Transverse colon (tissue), 4 donors: ENCODE results near the gene TOMM22. TPM values are rescaled to one million over a fixed set of nuclear protein-coding genes. Genes with fewer than 3 reads are reported as not detected.

ENCODE experiments used
- total RNA-seq, 4 donors: library from RNA; depleted of rRNA; stranded (reverse); fragments of >200 nt; gene quantifications; one replicate each; pipeline ENCODE4 v1.1.0, GENCODE V29; 2016

Gene TOMM22
- total RNA-seq, 4 donors from 2014 or later: 19.1 to 48.3 (median 32.9) TPM

Other genes starting within 250 kb of the TOMM22 start
- gene KCNJ4, start 226.8 kb upstream of the TOMM22 start, total RNA-seq: not detected
- 10 to 100 TPM in 1 of 4 donors, 1 to 10 TPM in 2, not detected in 1; 5.6 to 12.5 (median 8.7) TPM for gene KDELR3, start 213.9 kb upstream of the TOMM22 start, total RNA-seq
- gene DDX17, start 175.6 kb upstream of the TOMM22 start, total RNA-seq: 1,000 to 10,000 TPM in 1 of 4 donors, 100 to 1,000 TPM in 3; 506 to 1,034 (median 728) TPM
- gene DMC1, start 111.8 kb upstream of the TOMM22 start, total RNA-seq: 10 to 100 TPM in 1 of 4 donors, under 1 TPM in 2, not detected in 1; 0.32 to 86.2 (median 0.68) TPM
- under 1 TPM in 3 of 4 donors, not detected in 1; 0.20 to 0.79 (median 0.27) TPM for gene FAM227A, start 25.6 kb upstream of the TOMM22 start, total RNA-seq
- gene CBY1, start 25.3 kb upstream of the TOMM22 start, total RNA-seq: 10 to 100 TPM; 15.0 to 19.8 (median 18.9) TPM
- gene JOSD1, start 19.0 kb downstream of the TOMM22 start, total RNA-seq: 100 to 1,000 TPM in 3 of 4 donors, 10 to 100 TPM in 1; 34.6 to 189 (median 138) TPM
- 10 to 100 TPM; 51.5 to 84.9 (median 77.6) TPM for gene GTPBP1, start 24.0 kb downstream of the TOMM22 start, total RNA-seq
- gene SUN2, start 74.0 kb downstream of the TOMM22 start, total RNA-seq: 100 to 1,000 TPM; 168 to 523 (median 216) TPM
- gene DNAL4, start 112.2 kb downstream of the TOMM22 start, total RNA-seq: 10 to 100 TPM; 13.8 to 39.0 (median 19.3) TPM
- gene NPTXR, start 162.1 kb downstream of the TOMM22 start, total RNA-seq: 10 to 100 TPM in 1 of 4 donors, 1 to 10 TPM in 2, under 1 TPM in 1; 0.75 to 27.9 (median 1.8) TPM
- 10 to 100 TPM; 14.5 to 42.6 (median 22.1) TPM for gene CBX6, start 190.3 kb downstream of the TOMM22 start, total RNA-seq